CD4-positive, alpha-beta memory T cell (primary cell): ENCODE measurements around the gene DNAJB4. TPM values are rescaled to one million over a fixed set of nuclear protein-coding genes. Genes with fewer than 3 reads are reported as not detected.
A peak's percentile ranks its signal among the peaks of the same experiment; 100 is the strongest.

Experiments
- CTCF ChIA-PET: fragments of 350-600 bp; sonication (Branson Sonifier 250); formaldehyde crosslinking; loops from one replicate; lab custom pipeline; 2021; ENCODE audit warnings: inconsistent platforms; ENCODE audit not compliant: partially characterized antibody; lab: Charles Lee
- POLR2A ChIA-PET: fragments of 350-600 bp; sonication (Branson Sonifier 250); formaldehyde crosslinking; loops from one replicate; lab custom pipeline; 2021; ENCODE audit not compliant: partially characterized antibody; lab: Charles Lee
- DNase-seq, 5 donors: peaks; one replicate each; pipeline versions ENCODE4 v3.0.0 to v3.0.0-alpha.2; 2020 to 2022; ENCODE audit warnings: mixed read lengths in 1 of 5
- H3K27ac ChIP-seq: one replicate; pipeline ENCODE4 v1.7.0; 2013; ENCODE audit warnings: low read depth, low read length
- H3K27me3 ChIP-seq: 2 replicates; pipeline ENCODE4 v1.7.0; 2013; ENCODE audit warnings: mild to moderate bottlenecking, low read length, moderate library complexity; ENCODE audit not compliant: insufficient read depth
- H3K36me3 ChIP-seq: 2 replicates; pipeline ENCODE4 v1.7.0; 2013; ENCODE audit warnings: mild to moderate bottlenecking, low read length, moderate library complexity; ENCODE audit not compliant: insufficient read depth
- H3K4me1 ChIP-seq: 2 replicates; pipeline ENCODE4 v1.7.0; 2013; ENCODE audit warnings: mild to moderate bottlenecking, low read length, moderate library complexity; ENCODE audit not compliant: insufficient read depth
- H3K4me3 ChIP-seq, 2 donors: one replicate each; pipeline ENCODE4 v1.7.0; 2013; ENCODE audit warnings: low read length in 2 of 2, mild to moderate bottlenecking in 1 of 2
- H3K9me3 ChIP-seq, 2 donors: one replicate each; pipeline ENCODE4 v1.7.0; 2013; ENCODE audit warnings: low read length in 2 of 2, control low read depth in 1 of 2; ENCODE audit not compliant: control insufficient read depth in 1 of 2
- H3K27ac Mint-ChIP-seq, 7 donors: one replicate each; pipeline ENCODE4 v1.8.0; 2020 to 2021; ENCODE audit warnings: mixed read lengths in 7 of 7, mild to moderate bottlenecking in 6 of 7, inconsistent platforms in 3 of 7, moderate library complexity in 3 of 7
- H3K27me3 Mint-ChIP-seq, 2 donors: one replicate each; pipeline ENCODE4 v1.8.0; 2020 to 2021; ENCODE audit warnings: mixed read lengths in 2 of 2
- H3K36me3 Mint-ChIP-seq, 2 donors: one replicate each; pipeline ENCODE4 v1.8.0; 2020 to 2021; ENCODE audit warnings: mixed read lengths in 2 of 2, inconsistent platforms in 1 of 2, mild to moderate bottlenecking in 1 of 2
- H3K4me1 Mint-ChIP-seq, 4 donors: one replicate each; pipeline ENCODE4 v1.8.0; 2020 to 2021; ENCODE audit warnings: mixed read lengths in 4 of 4, mild to moderate bottlenecking in 1 of 4
- H3K4me3 Mint-ChIP-seq, 8 donors: one replicate each; pipeline ENCODE4 v1.8.0; 2020 to 2021; ENCODE audit warnings: mixed read lengths in 8 of 8, mild to moderate bottlenecking in 7 of 8, moderate library complexity in 6 of 8, inconsistent platforms in 3 of 8
- H3K9me3 Mint-ChIP-seq, 8 donors: one replicate each; pipeline ENCODE4 v1.8.0; 2020 to 2021; ENCODE audit warnings: mixed read lengths in 8 of 8, mild to moderate bottlenecking in 5 of 8, inconsistent platforms in 3 of 8, moderate library complexity in 1 of 8
- intact Hi-C: fragments of 100-400 bp; cut with micrococcal nuclease; formaldehyde crosslinking; loops from one replicate; pipeline ENCODE4 v1.15.1; 2023
- polyA plus RNA-seq, 2 donors: library from polyadenylated mRNA; unstranded; fragments of 300-500 nt; fragmentation: Illumina TruSeq; gene quantifications; one replicate each; pipeline ENCODE4 v1.2.3, GENCODE V29; 2021
- total RNA-seq, 2 experiments: library from RNA; stranded (reverse); gene quantifications; one replicate each; pipeline ENCODE4 v1.2.3, GENCODE V29; 2021

DNAJB4 gene
- total and polyA plus RNA-seq, 4 experiments from 2014 or later, result 8.7 to 18.3 (median 12.6) TPM

DNA sequence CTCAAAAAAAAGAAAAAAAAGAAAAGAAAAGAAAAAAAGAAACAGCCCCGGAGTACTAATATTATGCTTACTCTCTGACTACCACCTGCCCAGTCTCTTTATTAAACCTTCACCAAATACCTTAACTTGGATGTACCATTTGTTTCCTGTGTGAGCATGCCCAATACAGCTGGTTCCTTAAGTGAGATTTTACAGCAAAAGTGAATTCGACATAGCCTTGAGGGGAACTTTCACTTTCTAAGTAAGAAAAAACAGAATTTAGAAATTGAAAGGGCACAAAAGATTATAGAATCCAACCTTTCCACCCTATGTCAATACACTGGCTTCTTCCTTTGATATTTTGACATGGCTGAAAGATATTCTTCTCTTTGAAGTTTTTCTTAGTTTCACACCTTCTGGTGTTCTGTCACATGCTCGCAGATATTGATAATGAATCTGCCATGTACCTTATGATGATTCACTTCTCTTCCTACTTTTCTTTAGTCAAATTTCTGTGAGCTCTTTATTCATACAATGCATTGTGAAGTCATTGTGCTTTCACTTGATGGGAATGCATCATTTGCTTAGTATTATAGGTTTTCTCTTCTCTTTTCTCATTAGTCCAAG, 35.8 kb downstream of the DNAJB4 start:
- CTCF ChIA-PET, result interaction anchor here (1.2 kb wide), 1 partner anchor 9 kb away, joined by 3 read pairs; no protein-coding TSS in a partner anchor
- intact Hi-C loops, result no loop called here
- Histone ChIP-seq H3K4me3 (no peak overlapping the region), H3K27me3 (peaks cover 12% of the 10 kb centered on the region), H3K4me1 (peaks cover 8% of the 10 kb centered on the region), H3K36me3 (no peaks in the 10 kb centered on the region), H3K27ac (no peak overlapping the region), H3K9me3 (no peaks in the 10 kb centered on the region)
- POLR2A ChIA-PET, result interaction anchor here (1.8 kb wide), 1 partner anchor 36 kb away, joined by 8 read pairs; the partner anchor contains the start of gene DNAJB4
- peaks cover 10 to 25% (median 15%) of the 10 kb centered on the region in 4 donors for H3K4me1 Mint-ChIP-seq
- no peak for DNase-seq
- H3K27ac Mint-ChIP-seq, result no peak overlapping the region
- H3K36me3 Mint-ChIP-seq, result peaks cover 0 to 1% of the 10 kb centered on the region in 2 donors
- peaks cover 13 to 19% of the 10 kb centered on the region in 2 donors for H3K27me3 Mint-ChIP-seq
- H3K4me3 Mint-ChIP-seq, result peak overlapping the region in 4 of 8 donors; percentile 35 to 56 (median 41)
- H3K9me3 Mint-ChIP-seq, result peaks cover 0 to 4% (median 0%) of the 10 kb centered on the region in 8 donors

DNA sequence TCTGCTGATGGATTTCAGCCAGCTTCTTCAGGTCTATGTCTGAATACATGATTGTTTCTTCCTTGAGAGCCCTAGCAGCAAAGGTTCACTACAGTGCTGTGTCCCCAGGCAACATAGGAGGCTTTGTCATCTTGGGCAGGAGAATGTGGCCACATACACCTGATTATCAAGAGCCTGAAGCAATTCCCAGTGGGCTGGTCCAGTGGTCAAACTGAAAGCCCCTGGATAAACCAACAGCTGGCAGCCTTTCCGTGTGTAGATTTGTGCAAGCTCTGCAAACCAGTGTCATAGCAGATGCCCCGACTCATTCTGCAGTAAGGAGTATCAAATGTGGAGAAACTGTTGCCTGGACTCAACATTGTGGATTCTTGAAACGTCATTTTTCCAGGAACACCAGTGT, 38.7 kb downstream of the DNAJB4 start:
- peaks cover 29 to 35% of the 10 kb centered on the region in 2 donors for H3K27me3 Mint-ChIP-seq

DNA sequence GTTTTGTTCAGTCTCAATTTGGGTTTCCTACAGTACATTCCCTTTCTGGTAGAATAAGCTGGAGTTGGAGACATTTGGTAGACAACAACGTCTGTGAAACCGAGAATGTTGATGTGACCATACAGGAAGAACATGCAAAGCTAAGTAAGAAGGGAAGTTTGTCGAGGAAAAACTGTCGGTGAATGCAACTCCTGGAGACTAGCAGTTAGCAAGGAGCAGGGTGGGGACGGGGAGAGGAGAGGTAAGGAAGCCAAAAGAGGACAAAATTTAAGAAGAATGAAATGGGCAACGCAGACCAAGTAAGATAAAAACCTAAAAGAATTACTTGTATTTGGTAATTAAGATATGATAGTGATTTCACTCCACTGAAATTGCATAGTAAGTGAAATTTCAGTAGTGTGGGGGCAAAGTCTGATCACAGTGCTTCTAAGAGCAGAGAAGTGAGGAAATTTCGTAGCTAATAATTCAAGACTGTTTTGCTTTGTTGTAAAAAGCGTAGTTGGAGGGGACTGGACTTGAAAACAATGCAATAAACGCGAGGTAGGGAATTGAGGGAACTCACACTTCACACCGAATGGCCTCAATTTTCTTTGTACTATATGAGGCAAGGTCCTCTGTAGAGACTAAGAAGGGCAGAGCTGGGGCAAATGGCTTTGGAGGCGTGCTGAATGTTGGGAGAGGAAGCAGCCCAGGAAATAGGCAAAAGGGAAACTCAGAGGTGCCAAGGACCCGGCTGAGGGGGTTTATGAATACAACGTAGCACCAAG, 40.2 kb downstream of the DNAJB4 start:
- H3K9me3 Mint-ChIP-seq, result peaks cover 0 to 4% (median 0%) of the 10 kb centered on the region in 8 donors
- intact Hi-C loops, result loop anchor here (2.0 kb wide), 1 partner anchor 66 kb away; the partner anchor contains the start of gene FUBP1
- Histone ChIP-seq H3K4me3 (no peak overlapping the region), H3K27ac (no peak overlapping the region), H3K9me3 (no peaks in the 10 kb centered on the region), H3K36me3 (no peaks in the 10 kb centered on the region), H3K27me3 (peaks cover 14% of the 10 kb centered on the region), H3K4me1 (peaks cover 15% of the 10 kb centered on the region)
- H3K4me3 Mint-ChIP-seq, result peak overlapping the region; percentile 65 to 84 (median 76)
- H3K27me3 Mint-ChIP-seq, result peaks cover 34 to 43% of the 10 kb centered on the region in 2 donors
- ChIA-PET CTCF (interaction anchor here (2.0 kb wide), 1 partner anchor 10 kb away, joined by 4 read pairs; no protein-coding TSS in a partner anchor), POLR2A (interaction anchor here (0.9 kb wide), 1 partner anchor 66 kb away, joined by 4 read pairs; the partner anchor contains the start of gene FUBP1)
- H3K27ac Mint-ChIP-seq, result peak overlapping the region in 1 of 7 donors; percentile 4
- DNase-seq, result no peak
- H3K36me3 Mint-ChIP-seq, result peaks cover 0 to 1% of the 10 kb centered on the region in 2 donors
- H3K4me1 Mint-ChIP-seq, result peaks cover 12 to 35% (median 26%) of the 10 kb centered on the region in 4 donors

More for the DNA sequence above, 38.7 kb downstream of the DNAJB4 start:
- Histone ChIP-seq H3K4me1 (peaks cover 15% of the 10 kb centered on the region), H3K27ac (no peak overlapping the region), H3K9me3 (no peaks in the 10 kb centered on the region), H3K36me3 (no peaks in the 10 kb centered on the region), H3K4me3 (no peak overlapping the region), H3K27me3 (peaks cover 14% of the 10 kb centered on the region)
- Mint-ChIP-seq H3K4me1 (peaks cover 12 to 35% (median 25%) of the 10 kb centered on the region in 4 donors), H3K4me3 (peak overlapping the region in 1 of 8 donors; percentile 27), H3K27ac (no peak overlapping the region), H3K9me3 (peaks cover 0 to 4% (median 0%) of the 10 kb centered on the region in 8 donors), H3K36me3 (peaks cover 0 to 1% of the 10 kb centered on the region in 2 donors)
- intact Hi-C loops, result no loop called here
- POLR2A ChIA-PET, result no interaction called here
- CTCF ChIA-PET, result interaction anchor here (2.0 kb wide), 1 partner anchor 8 kb away, joined by 4 read pairs; no protein-coding TSS in a partner anchor
- no peak for DNase-seq

DNA sequence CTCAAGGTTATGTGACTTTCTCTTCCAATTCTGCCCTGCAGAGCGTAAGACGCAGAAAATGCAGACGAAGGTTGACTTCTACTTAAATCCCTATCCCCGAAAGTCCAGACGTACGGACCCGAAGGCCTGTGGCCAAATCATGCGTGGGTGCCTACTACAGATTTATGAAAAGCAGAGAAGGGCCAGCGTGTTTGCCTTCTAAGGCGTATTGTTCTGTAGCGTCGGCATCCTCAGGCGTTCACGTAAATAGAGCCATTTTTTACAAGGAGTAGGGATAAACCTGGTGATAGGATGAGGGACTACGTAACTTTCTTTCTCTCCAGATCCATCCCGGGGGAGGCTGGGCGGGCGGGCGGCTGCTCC, 40.8 kb downstream of the DNAJB4 start:
- H3K4me1 Mint-ChIP-seq, result peaks cover 9 to 33% (median 22%) of the 10 kb centered on the region in 4 donors
- peak in 2 of 5 donors; percentile 3 for DNase-seq
- H3K4me3 Mint-ChIP-seq, result peak overlapping the region; percentile 65 to 84 (median 76)
- Histone ChIP-seq H3K4me3 (peak overlapping the region in 1 of 2 donors; percentile 28), H3K27me3 (peaks cover 14% of the 10 kb centered on the region), H3K36me3 (no peaks in the 10 kb centered on the region), H3K27ac (no peak overlapping the region), H3K9me3 (no peaks in the 10 kb centered on the region), H3K4me1 (peaks cover 12% of the 10 kb centered on the region)
- H3K27ac Mint-ChIP-seq, result no peak overlapping the region
- intact Hi-C loops, result loop anchor here (2.0 kb wide), 1 partner anchor 67 kb away; the partner anchor contains the start of gene FUBP1
- POLR2A ChIA-PET, result interaction anchor here (0.9 kb wide), 1 partner anchor 67 kb away, joined by 4 read pairs; the partner anchor contains the start of gene FUBP1
- CTCF ChIA-PET, result interaction anchor here (2.0 kb wide), 1 partner anchor 10 kb away, joined by 4 read pairs; no protein-coding TSS in a partner anchor
- peaks cover 0 to 1% of the 10 kb centered on the region in 2 donors for H3K36me3 Mint-ChIP-seq
- peaks cover 34 to 43% of the 10 kb centered on the region in 2 donors for H3K27me3 Mint-ChIP-seq
- peaks cover 0 to 4% (median 0%) of the 10 kb centered on the region in 8 donors for H3K9me3 Mint-ChIP-seq

DNA sequence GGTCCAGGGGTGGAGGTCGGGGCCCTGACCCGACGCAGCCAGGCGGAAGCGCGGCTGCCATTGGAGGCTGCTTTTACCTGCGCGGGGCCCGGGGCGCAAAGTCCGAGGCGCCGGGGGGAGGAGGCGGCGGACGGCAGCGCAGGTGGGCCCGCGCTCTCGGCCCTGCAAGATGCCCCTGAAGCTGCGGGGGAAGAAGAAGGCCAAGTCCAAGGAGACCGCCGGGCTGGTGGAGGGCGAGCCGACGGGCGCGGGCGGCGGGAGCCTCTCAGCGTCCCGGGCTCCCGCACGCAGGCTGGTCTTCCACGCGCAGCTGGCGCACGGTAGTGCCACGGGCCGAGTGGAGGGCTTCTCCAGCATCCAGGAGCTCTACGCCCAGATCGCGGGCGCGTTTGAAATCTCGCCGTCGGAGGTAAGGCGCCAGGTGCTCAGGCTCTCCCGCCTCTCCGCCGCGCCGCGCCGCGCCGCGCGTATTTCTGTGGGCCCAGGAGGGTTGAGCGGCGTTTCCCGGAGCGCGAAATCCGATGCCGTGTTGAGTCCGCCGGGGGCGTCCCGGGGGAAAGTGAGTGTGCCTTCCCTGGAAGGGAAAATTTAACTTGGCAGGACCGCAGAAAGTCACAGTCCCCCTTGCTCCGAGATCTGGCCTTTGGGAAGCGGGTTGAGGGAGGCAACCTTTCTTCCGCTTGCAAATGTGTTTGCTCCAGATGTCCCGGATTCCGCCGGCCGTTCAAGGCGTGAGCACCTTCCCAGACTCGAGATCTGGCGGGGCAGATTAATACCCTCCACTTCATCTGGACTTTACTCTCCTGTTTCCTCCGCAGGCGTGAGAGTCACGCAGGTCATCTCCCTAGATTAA, 41.4 kb downstream of the DNAJB4 start, which contains the start of gene GIPC2:
Gene GIPC2, plus strand, starts transcription at position 41 of the 853 bp plus-strand sequence. Its CDS starts 129 bp downstream, at position 170.
- Mint-ChIP-seq H3K27me3 (peaks cover 34 to 43% of the 10 kb centered on the region in 2 donors), H3K27ac (peak within 1 kb of the TSS in 2 of 7 donors; percentile 27 to 29), H3K4me3 (peak within 1 kb of the TSS; percentile 76 to 84 (median 82)), H3K4me1 (peaks cover 5 to 27% (median 18%) of the 10 kb centered on the region in 4 donors), H3K36me3 (peaks cover 0 to 1% of the 10 kb centered on the region in 2 donors), H3K9me3 (peaks cover 0 to 4% (median 0%) of the 10 kb centered on the region in 8 donors)
- peaks cover 11% of the 10 kb centered on the region for H3K4me1 ChIP-seq
- H3K27me3 ChIP-seq, result peaks cover 14% of the 10 kb centered on the region
- no peak within 1 kb of the TSS for H3K27ac ChIP-seq
- no peaks in the 10 kb centered on the region for H3K9me3 ChIP-seq
- POLR2A ChIA-PET, result interaction anchor here (0.9 to 1.1 kb wide), 2 partner anchors 68 kb away, joined by 3 to 4 read pairs; partner anchors contain the start of gene FUBP1
- peak within 1 kb of the TSS in 1 of 2 donors; percentile 28 for H3K4me3 ChIP-seq
- intact Hi-C loops, result loop anchor here (2.0 kb wide), 1 partner anchor 67 kb away; the partner anchor contains the start of gene FUBP1
- DNase-seq, result peak in 4 of 5 donors; percentile 10 to 21 (median 13)
- H3K36me3 ChIP-seq, result no peaks in the 10 kb centered on the region
- CTCF ChIA-PET, result no interaction called here

DNA sequence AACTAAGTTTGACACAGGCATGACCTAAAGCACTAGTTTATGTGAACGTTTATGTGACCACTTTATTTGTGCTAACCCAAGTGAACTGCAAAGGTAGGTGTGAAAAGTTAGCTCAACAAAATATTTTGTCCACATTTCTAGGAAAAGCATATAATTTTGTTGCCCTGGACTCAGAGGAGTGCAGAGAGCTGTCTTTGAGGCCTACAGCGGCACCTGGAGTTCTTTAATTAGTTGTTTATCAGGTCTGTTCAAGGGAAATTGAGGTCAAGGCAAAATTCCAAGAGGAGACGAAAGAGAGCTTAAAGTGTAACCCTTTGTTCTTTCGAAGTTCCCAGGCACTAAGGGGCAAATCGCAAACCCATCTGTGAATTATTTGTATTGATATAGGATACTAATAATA, 42.4 kb downstream of the DNAJB4 start:
- no peak overlapping the region for H3K27ac ChIP-seq
- H3K27me3 ChIP-seq, result peaks cover 14% of the 10 kb centered on the region
- H3K27ac Mint-ChIP-seq, result no peak overlapping the region
- peaks cover 11% of the 10 kb centered on the region for H3K4me1 ChIP-seq
- H3K36me3 Mint-ChIP-seq, result peaks cover 0 to 1% of the 10 kb centered on the region in 2 donors
- H3K4me3 Mint-ChIP-seq, result peak overlapping the region in 5 of 8 donors; percentile 77 to 84 (median 83)
- H3K27me3 Mint-ChIP-seq, result peaks cover 34 to 43% of the 10 kb centered on the region in 2 donors
- no peak overlapping the region for H3K4me3 ChIP-seq
- no peak for DNase-seq
- no peaks in the 10 kb centered on the region for H3K9me3 ChIP-seq
- no peaks in the 10 kb centered on the region for H3K36me3 ChIP-seq
- ChIA-PET POLR2A (interaction anchor here (0.7 to 1.1 kb wide), 2 partner anchors 67 to 69 kb away, joined by 3 read pairs; partner anchors contain the start of gene FUBP1), CTCF (interaction anchor here (1.1 to 1.5 kb wide), 2 partner anchors 66 to 68 kb away, joined by 3 to 6 read pairs; partner anchors contain the start of gene FUBP1)
- intact Hi-C loops, result no loop called here
- peaks cover 0 to 4% (median 0%) of the 10 kb centered on the region in 8 donors for H3K9me3 Mint-ChIP-seq
- H3K4me1 Mint-ChIP-seq, result peaks cover 5 to 27% (median 18%) of the 10 kb centered on the region in 4 donors
